ENCODE measurements around the gene RIPOR2.

- TF ChIP-seq TAF1 (IDR thresholded peaks at IDR 0.05; ENCODE audit: low read depth, low read length), result no peak
- no peak for TF ChIP-seq POLR2A (IDR thresholded peaks at IDR 0.05; ENCODE audit: low read depth, low read length)
- no peak for TF ChIP-seq POLR2AphosphoS5 (IDR thresholded peaks at IDR 0.05; ENCODE audit: low read depth, low read length)
- no peak for TF ChIP-seq POU2F2 (IDR thresholded peaks at IDR 0.05; ENCODE audit: low read depth, low read length)
These were observed 138.1 kb downstream of the RIPOR2 start for GRCh38 chr6:24797596-24798216.
